ENCODE data around the gene CRHR2.

The CRHR2 gene

DNA sequence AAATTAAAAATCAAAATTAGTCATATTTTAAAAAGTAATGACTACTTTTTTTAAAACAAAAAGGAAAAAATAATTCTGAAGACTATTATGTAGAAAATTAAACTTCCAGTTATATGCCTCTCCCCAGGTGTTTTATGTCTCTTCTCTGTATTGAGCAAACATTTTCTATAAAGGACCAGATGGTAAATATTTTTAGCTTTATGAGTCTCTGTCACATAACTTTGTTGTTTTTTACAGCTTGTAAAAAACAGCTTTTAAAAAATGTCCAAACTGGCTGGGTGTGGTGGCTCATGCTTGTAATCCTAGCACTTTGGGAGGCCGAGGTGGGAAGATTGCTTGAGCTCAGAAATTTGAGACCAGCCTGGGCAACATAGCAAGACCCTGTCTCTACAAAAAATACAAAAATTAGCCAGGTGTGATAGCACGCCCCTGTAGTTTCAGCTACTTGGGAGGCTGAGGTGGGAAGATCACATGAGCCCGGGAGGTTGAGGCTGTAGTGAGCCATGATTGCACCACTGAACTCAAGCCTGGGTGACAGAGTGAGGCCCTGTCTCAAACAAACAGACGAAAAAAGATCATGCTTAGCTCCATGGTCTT is 64.1 kb downstream of the CRHR2 start:
- ATAC-seq (no peak), DNase-seq (no peak)

DNA sequence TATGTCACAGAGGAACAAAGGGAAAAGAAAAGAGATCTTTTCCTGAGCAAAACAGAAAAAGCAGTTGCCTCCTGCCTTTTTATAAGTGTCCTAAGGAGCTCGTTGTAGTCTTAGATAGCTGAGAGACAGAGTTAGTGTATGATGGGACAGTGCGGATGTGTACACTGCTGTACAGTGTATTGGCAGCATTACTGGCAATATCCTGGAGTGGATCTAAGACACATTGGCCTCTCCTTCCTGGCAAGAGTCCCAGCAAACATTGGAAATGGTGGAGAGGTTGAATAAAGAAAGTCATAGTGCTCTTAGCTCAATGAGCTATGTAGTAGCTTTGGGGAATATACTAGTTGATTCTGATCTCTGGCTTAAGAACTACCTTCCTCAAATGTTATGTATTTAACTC is 64.9 kb downstream of the CRHR2 start:
- DNase-seq (no peak), ATAC-seq (no peak)

- DNase-seq (no peak), ATAC-seq (no peak)
Measured at GRCh38 chr7:30616318-30616717, 65.9 kb downstream of the CRHR2 start.

DNA sequence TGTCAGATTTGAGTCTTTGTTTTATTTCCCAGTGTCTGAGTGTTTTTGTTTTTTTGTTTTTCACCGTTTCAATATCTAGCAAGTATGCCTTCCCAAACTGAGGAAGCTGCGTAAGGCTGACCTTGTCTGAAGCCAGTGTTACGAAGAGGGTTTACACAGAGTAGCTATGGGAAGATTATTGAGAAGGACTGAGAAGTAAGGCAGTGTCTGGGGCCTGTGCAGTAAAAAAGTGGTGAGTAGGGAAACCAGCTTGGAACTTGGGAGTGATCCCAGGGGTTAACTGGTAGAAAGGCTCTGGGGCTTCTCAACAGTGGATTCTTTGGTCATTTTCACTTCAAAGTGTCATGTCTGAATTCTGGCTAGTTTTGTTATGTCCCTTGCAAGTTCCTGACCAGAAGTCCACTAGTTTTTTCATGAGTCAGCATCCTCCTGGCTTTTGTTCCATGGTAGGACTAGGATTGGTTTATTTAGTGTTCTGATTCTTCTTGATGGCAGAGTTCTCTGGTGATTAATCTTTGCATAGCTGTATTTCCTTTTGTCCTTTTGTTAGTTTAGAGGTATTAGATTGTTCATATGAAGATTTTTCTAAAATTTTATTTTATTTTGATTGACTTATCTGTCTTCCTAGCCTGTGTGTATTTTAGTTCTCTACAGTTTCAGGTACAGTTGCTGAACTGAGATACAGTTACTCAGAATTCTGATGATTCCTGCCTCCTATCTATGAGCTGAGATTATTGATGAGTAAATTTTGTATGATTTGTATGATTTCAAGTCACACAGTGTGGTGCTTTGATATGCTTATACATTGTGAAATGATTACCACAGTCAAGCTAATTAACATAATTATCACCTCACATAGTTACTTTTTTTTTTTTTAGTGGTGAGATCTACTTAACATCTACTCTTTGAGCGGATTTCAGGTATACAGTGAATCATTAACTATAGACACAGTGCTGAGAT is 68.6 kb downstream of the CRHR2 start:
- ATAC-seq (no peak), DNase-seq (no peak)

GRCh38 chr7:30612658-30613265 is 69.5 kb downstream of the CRHR2 start:
- ATAC-seq (peak; percentile 55), DNase-seq (no peak)

- DNase-seq (no peak), ATAC-seq (no peak)
Measured at GRCh38 chr7:30605832-30606231, 76.4 kb downstream of the CRHR2 start.

DNA sequence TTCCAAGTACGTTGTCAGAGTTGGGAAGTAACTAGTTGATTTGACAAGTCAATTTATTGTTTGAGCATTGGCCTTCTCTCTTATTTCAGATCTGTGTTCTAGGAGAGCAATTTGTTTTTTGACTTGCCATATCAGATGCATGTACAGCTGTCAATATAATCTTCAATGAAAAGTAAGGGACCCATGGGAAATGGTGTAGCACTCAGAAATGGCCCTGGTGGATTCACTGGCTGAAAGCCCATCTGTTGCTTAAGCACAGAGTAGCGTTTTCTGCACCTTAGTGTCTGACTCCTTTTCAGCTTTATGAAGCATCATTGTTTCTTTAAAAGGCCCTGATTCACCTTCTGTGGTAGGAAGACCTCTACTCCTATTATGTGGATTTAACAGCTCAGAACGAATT is 77.4 kb downstream of the CRHR2 start:
- no peak for DNase-seq
- no peak for ATAC-seq

Data from stimulated activated naive CD8-positive, alpha-beta T cell treated with anti-CD3 and anti-CD28 coated beads, Interleukin-15, Interleukin-2, amounts not matched to agents 100 U/mL and 50 U/mL, for 24 hours (primary cell).